Activated naive CD4-positive, alpha-beta T cell treated with anti-CD3 and anti-CD28 coated beads, Interleukin-2, amount 50 U/mL, for 24 hours (primary cell): ENCODE measurements around the gene SDC3.
"Not testable (repeated sequence)": the region's sequence is repeated elsewhere in the genome, so short reads cannot be mapped to it uniquely, and the experiment has no call there.

Experiments used
- H3K27ac Mint-ChIP-seq: one replicate; pipeline ENCODE4 v1.8.0; 2021; ENCODE audit warnings: mild to moderate bottlenecking, mixed read lengths
- H3K27me3 Mint-ChIP-seq: one replicate; pipeline ENCODE4 v1.8.0; 2021; ENCODE audit warnings: mixed read lengths
- H3K36me3 Mint-ChIP-seq: one replicate; pipeline ENCODE4 v1.8.0; 2021; ENCODE audit warnings: mixed read lengths
- H3K4me1 Mint-ChIP-seq: one replicate; pipeline ENCODE4 v1.8.0; 2021; ENCODE audit warnings: mixed read lengths
- H3K4me3 Mint-ChIP-seq: one replicate; pipeline ENCODE4 v1.8.0; 2021; ENCODE audit warnings: mild to moderate bottlenecking, mixed read lengths
- H3K9me3 Mint-ChIP-seq: one replicate; pipeline ENCODE4 v1.8.0; 2021; ENCODE audit warnings: mixed read lengths

SDC3 gene

GRCh38 chr1:30908696-30909364, at the start of gene SDC3:
SDC3 (minus strand) TSS chr1:30908758; CDS start chr1:30908586, 172 bp downstream.
- Mint-ChIP-seq H3K36me3 (no peaks in the 10 kb centered on the region), H3K9me3 (no peaks in the 10 kb centered on the region), H3K4me1 (peaks cover 15% of the 10 kb centered on the region), H3K27me3 (peaks cover 14% of the 10 kb centered on the region), H3K4me3 (peak within 1 kb of the TSS; percentile 86), H3K27ac (peak within 1 kb of the TSS; percentile 65)

- Mint-ChIP-seq H3K27me3 (no peaks in the 10 kb centered on the region), H3K36me3 (peaks cover 13% of the 10 kb centered on the region), H3K4me1 (peaks cover 32% of the 10 kb centered on the region), H3K27ac (no peak overlapping the region), H3K4me3 (no peak overlapping the region), H3K9me3 (no peaks in the 10 kb centered on the region)
Measured at GRCh38 chr1:30957560-30958222, 49.1 kb upstream of the SDC3 start.

GRCh38 chr1:30955448-30956015, 47.0 kb upstream of the SDC3 start:
- H3K36me3 Mint-ChIP-seq = peaks cover 17% of the 10 kb centered on the region
- H3K27me3 Mint-ChIP-seq = no peaks in the 10 kb centered on the region
- peaks cover 44% of the 10 kb centered on the region for H3K4me1 Mint-ChIP-seq
- no peaks in the 10 kb centered on the region for H3K9me3 Mint-ChIP-seq
- no peak overlapping the region for H3K4me3 Mint-ChIP-seq
- no peak overlapping the region for H3K27ac Mint-ChIP-seq

DNA sequence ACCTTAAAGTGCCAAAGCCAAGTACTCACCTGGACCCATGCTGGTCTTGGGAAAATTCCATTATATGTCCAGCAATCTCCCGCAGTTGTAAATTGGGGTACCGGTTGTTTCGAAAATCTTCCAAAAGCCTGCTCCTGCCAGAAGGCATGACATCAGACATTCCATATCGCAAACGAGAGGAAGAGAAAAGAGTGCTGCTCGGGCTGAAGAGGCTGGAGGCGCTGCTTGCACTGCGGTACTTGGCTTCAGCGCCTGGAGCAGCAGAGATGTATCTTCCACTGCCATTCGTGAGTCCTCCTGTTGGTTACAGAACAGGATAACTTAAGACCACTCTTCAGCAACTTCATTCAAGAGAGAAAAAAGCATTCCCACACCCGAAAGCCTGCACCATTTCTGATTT, 45.1 kb upstream of the SDC3 start:
- Mint-ChIP-seq H3K27ac (no peak overlapping the region), H3K27me3 (no peaks in the 10 kb centered on the region), H3K36me3 (peaks cover 18% of the 10 kb centered on the region), H3K9me3 (no peaks in the 10 kb centered on the region), H3K4me1 (peaks cover 40% of the 10 kb centered on the region), H3K4me3 (no peak overlapping the region)

GRCh38 chr1:30952098-30952497, 43.5 kb upstream of the SDC3 start:
- Mint-ChIP-seq H3K36me3 (peaks cover 17% of the 10 kb centered on the region), H3K9me3 (no peaks in the 10 kb centered on the region), H3K27ac (peak overlapping the region; percentile 86), H3K4me3 (no peak overlapping the region), H3K4me1 (peaks cover 36% of the 10 kb centered on the region), H3K27me3 (no peaks in the 10 kb centered on the region)

DNA sequence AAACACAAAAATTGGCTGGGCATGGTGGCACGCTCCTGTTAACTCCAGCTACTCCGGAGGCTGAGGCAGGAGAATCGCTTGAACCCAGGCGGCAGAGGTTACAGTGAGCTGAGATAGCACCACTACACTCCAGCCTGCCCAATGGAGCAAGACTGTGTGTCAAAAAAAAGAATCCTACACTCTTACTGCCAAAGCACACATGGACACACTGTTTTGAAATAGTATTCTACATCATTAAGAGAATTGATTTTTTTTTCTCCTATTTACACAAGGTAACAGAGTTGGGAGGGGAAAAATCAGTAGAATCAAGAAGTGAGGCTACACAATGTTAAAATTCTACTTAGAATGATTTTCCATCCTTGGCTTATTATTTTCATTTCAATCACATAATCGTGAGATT, 42.1 kb upstream of the SDC3 start:
- peaks cover 36% of the 10 kb centered on the region for H3K4me1 Mint-ChIP-seq
- H3K27ac Mint-ChIP-seq = no peak overlapping the region
- no peaks in the 10 kb centered on the region for H3K9me3 Mint-ChIP-seq
- peaks cover 17% of the 10 kb centered on the region for H3K36me3 Mint-ChIP-seq
- H3K4me3 Mint-ChIP-seq = no peak overlapping the region
- H3K27me3 Mint-ChIP-seq = no peaks in the 10 kb centered on the region

GRCh38 chr1:30950053-30950452, 41.5 kb upstream of the SDC3 start:
- H3K4me1 Mint-ChIP-seq = peaks cover 38% of the 10 kb centered on the region
- no peak overlapping the region for H3K4me3 Mint-ChIP-seq
- no peaks in the 10 kb centered on the region for H3K9me3 Mint-ChIP-seq
- peaks cover 20% of the 10 kb centered on the region for H3K36me3 Mint-ChIP-seq
- H3K27ac Mint-ChIP-seq = no peak overlapping the region
- no peaks in the 10 kb centered on the region for H3K27me3 Mint-ChIP-seq

GRCh38 chr1:30949487-30949838, 40.9 kb upstream of the SDC3 start:
- H3K27me3 Mint-ChIP-seq, H3K9me3 Mint-ChIP-seq, H3K4me3 Mint-ChIP-seq, H3K27ac Mint-ChIP-seq: not testable (repeated sequence)
- H3K36me3 Mint-ChIP-seq = peaks cover 20% of the 10 kb centered on the region
- H3K4me1 Mint-ChIP-seq = peaks cover 38% of the 10 kb centered on the region

- peaks cover 38% of the 10 kb centered on the region for H3K4me1 Mint-ChIP-seq
- not testable (repeated sequence) for H3K9me3 Mint-ChIP-seq, H3K4me3 Mint-ChIP-seq, H3K27me3 Mint-ChIP-seq
- peak overlapping the region; percentile 51 for H3K27ac Mint-ChIP-seq
- peaks cover 20% of the 10 kb centered on the region for H3K36me3 Mint-ChIP-seq
Measured at GRCh38 chr1:30948813-30949486, 40.4 kb upstream of the SDC3 start.

DNA sequence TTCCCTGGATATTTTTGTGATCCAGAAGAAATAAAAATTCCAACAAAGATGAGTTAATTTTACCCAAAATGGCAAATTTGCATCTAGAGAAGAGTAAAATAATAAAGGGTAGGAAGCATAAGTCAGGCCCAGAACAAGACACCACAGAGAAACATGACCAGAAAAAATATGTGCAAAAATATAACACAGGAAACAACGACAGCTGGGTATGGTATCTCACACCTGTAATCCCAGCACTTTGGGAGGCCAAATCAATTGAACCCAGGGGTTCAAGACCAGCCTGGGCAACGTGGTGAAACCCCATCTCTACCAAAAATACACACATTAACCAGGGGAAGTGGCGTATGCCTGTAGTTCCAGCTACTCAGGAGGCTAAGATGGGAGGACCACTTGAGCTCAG, 39.7 kb upstream of the SDC3 start:
- no peaks in the 10 kb centered on the region for H3K27me3 Mint-ChIP-seq
- H3K9me3 Mint-ChIP-seq = no peaks in the 10 kb centered on the region
- no peak overlapping the region for H3K4me3 Mint-ChIP-seq
- no peak overlapping the region for H3K27ac Mint-ChIP-seq
- H3K36me3 Mint-ChIP-seq = peaks cover 20% of the 10 kb centered on the region
- H3K4me1 Mint-ChIP-seq = peaks cover 33% of the 10 kb centered on the region

- no peak overlapping the region for H3K4me3 Mint-ChIP-seq
- H3K27me3 Mint-ChIP-seq = no peaks in the 10 kb centered on the region
- H3K9me3 Mint-ChIP-seq = no peaks in the 10 kb centered on the region
- H3K4me1 Mint-ChIP-seq = peaks cover 25% of the 10 kb centered on the region
- peaks cover 16% of the 10 kb centered on the region for H3K36me3 Mint-ChIP-seq
- H3K27ac Mint-ChIP-seq = no peak overlapping the region
Measured at GRCh38 chr1:30947212-30947611, 38.7 kb upstream of the SDC3 start.

DNA sequence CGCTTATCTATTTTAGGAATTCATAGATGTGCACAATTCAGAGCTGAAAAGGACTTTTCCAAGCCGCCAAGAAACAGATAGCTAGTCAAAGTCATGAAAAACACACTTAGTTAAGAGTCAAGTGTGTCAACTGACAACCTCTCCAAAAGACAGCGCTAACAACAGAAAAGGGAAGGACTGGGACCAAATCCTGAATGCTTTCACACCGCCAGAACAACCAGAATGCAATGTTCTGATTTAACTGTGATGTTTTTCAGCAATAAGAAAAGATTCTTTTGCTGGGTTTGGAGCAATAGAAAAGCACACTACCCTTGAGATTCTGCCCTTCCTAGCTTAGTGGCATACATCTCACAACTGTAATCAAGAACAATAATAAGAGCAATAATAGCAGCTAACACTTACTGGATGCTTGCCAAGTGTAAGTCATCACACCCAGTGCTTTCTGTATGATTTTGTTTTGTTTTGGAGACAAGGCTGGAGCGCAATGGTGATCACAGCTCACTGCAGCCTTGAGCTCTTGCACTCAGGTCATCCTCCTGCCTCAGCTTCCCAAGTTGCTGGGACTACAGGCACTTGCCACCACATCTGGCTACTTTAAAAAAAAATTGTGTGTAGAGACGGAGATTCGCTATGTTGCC, 33.9 kb upstream of the SDC3 start:
- Mint-ChIP-seq H3K4me1 (peaks cover 3% of the 10 kb centered on the region), H3K36me3 (peaks cover 5% of the 10 kb centered on the region), H3K4me3 (no peak overlapping the region), H3K27me3 (no peaks in the 10 kb centered on the region), H3K9me3 (no peaks in the 10 kb centered on the region), H3K27ac (peak overlapping the region; percentile 30)

DNA sequence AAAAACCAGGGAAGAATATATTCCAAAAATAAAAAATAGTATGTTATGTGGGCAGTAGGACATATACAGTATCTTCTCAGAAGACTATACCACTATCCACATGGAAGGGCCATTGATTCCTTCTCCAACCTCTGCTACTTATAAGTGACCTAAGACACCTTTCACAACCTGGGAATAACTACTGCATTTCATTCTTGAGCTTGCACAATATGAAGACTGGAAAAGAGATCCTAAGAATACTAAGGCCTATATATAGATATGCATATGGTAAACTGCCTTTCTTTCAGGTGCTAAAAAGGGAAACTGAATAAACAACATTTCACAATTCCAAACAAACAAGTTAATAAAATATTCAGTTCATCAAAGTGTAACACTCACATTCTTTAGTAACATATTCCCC, 32.0 kb upstream of the SDC3 start:
- Mint-ChIP-seq H3K27ac (no peak overlapping the region), H3K36me3 (peaks cover 11% of the 10 kb centered on the region), H3K27me3 (no peaks in the 10 kb centered on the region), H3K4me3 (no peak overlapping the region), H3K4me1 (peaks cover 3% of the 10 kb centered on the region), H3K9me3 (no peaks in the 10 kb centered on the region)

DNA sequence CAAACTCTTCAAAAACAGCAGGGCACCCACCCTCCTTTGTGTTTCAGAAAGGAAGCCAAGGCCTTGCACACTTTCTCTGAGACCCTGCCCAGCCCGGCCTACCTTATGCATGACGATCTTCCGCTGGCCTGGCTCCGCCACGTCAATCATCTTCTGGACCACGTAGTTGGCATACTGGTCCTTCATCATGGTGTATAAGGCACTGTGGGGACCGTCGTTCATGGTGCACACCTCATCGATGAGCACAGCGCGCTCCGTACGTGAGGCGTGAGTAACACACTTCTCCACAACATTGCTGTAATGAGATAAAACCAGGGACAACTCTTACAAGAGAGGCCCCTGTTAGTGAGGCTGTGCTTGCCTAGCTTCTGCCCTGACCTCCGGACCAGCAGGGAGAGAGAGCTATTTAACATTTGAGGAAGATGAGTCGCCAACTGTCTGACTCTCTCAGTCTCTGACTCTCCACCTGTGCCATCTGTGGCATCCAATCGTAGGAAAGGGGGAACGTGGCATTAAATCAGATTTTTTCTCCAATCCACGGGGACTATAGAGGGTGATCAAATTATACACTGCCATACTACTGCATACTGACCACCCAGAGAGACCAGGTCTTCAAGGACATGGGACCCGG, 28.1 kb upstream of the SDC3 start:
- Mint-ChIP-seq H3K36me3 (peaks cover 14% of the 10 kb centered on the region), H3K4me1 (no peaks in the 10 kb centered on the region), H3K9me3 (no peaks in the 10 kb centered on the region), H3K4me3 (no peak overlapping the region), H3K27me3 (no peaks in the 10 kb centered on the region), H3K27ac (peak overlapping the region; percentile 24)

DNA sequence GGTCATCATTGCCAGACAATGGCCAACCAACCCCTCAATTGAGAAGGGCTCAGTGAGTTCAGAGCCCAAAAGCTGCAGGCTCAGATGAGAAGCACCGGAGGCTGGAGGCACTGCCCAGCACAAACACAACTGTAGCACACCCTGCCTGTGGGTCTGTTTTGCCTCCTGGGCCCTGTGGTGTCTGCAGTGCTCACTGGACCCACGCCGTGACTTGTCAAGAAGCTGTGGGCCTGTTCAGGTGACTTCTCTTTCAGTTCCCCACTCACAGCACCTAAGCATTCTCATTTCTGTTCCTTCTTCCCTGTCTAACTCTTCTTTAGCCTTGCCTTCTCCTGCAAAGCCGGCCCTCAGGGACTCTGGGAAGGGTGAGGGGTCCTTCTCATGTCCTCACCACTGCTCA, 27.2 kb upstream of the SDC3 start:
- H3K27ac Mint-ChIP-seq, H3K9me3 Mint-ChIP-seq, H3K4me3 Mint-ChIP-seq, H3K4me1 Mint-ChIP-seq, H3K27me3 Mint-ChIP-seq: not testable (repeated sequence)
- peaks cover 14% of the 10 kb centered on the region for H3K36me3 Mint-ChIP-seq
